GM19468 (cell line): ENCODE results near the gene RND1.
"Not testable (repeated sequence)": the region's sequence is repeated elsewhere in the genome, so short reads cannot be mapped to it uniquely, and the experiment has no call there.

ENCODE experiments used
- ATAC-seq: cut with Tn5 transposase; IDR thresholded peaks from one replicate; pipeline ENCODE4 v1.9.1; 2021; ENCODE audit warnings: mild to moderate bottlenecking, moderate library complexity, moderate number of reproducible peaks; ENCODE audit not compliant: unreplicated experiment; ENCODE audit errors: extremely low read depth

RND1 gene

GRCh38 chr12:48869191-48869590, 3.5 kb upstream of the RND1 start:
- no peak for ATAC-seq

- ATAC-seq, result no peak
Measured at GRCh38 chr12:48868451-48868850, 2.8 kb upstream of the RND1 start.

GRCh38 chr12:48866052-48866711, 512 bp upstream of the RND1 start:
- peak; percentile 29 for ATAC-seq

GRCh38 chr12:48863291-48863690, 2.4 kb downstream of the RND1 start:
- no peak for ATAC-seq

GRCh38 chr12:48862760-48863159, 2.9 kb downstream of the RND1 start:
- ATAC-seq, result no peak

- ATAC-seq, result no peak
Measured at GRCh38 chr12:48861111-48861510, 4.6 kb downstream of the RND1 start.

GRCh38 chr12:48860236-48860635, 5.4 kb downstream of the RND1 start:
- ATAC-seq, result not testable (repeated sequence)

GRCh38 chr12:48859607-48860006, 6.1 kb downstream of the RND1 start:
- no peak for ATAC-seq

- no peak for ATAC-seq
Measured at GRCh38 chr12:48858043-48858442, 7.6 kb downstream of the RND1 start.

- ATAC-seq, result no peak
Measured at GRCh38 chr12:48857278-48857994, 8.2 kb downstream of the RND1 start.

- ATAC-seq, result no peak
Measured at GRCh38 chr12:48856379-48856778, 9.3 kb downstream of the RND1 start.

GRCh38 chr12:48854932-48855331, 10.7 kb downstream of the RND1 start:
- ATAC-seq, result not testable (repeated sequence)

- ATAC-seq, result no peak
Measured at GRCh38 chr12:48854488-48854887, 11.2 kb downstream of the RND1 start.

GRCh38 chr12:48852734-48853688, 12.7 kb downstream of the RND1 start:
- ATAC-seq, result no peak

GRCh38 chr12:48851883-48852733, 13.6 kb downstream of the RND1 start, which contains the start of gene DDX23:
DDX23 (minus strand) TSS chr12:48852163; CDS start chr12:48845782, 6,381 bp downstream.
- ATAC-seq, result peak; percentile 90

GRCh38 chr12:48842021-48842420, 23.6 kb downstream of the RND1 start:
- not testable (repeated sequence) for ATAC-seq

- no peak for ATAC-seq
Measured at GRCh38 chr12:48838048-48838447, 27.6 kb downstream of the RND1 start.

- no peak for ATAC-seq
Measured at GRCh38 chr12:48832321-48833060, 33.2 kb downstream of the RND1 start.

- no peak for ATAC-seq
Measured at GRCh38 chr12:48831257-48831656, 34.4 kb downstream of the RND1 start.
